ENCODE measurements around the gene PRKAG1. TPM values are rescaled to one million over a fixed set of nuclear protein-coding genes. Genes with fewer than 3 reads are reported as not detected.

PRKAG1 gene
- total RNA-seq, 1 donor from 2014 or later = 49.2 TPM

GRCh38 chr12:48998497-48999353 is 19.9 kb downstream of the PRKAG1 start:
- H3K27me3 ChIP-seq (ENCODE audit: low read depth) = peaks cover 52% of the 10 kb centered on the region
- H3K27ac ChIP-seq = no peak overlapping the region
- ATAC-seq = peak; percentile 3 to 12
- no peaks in the 10 kb centered on the region for H3K9me3 ChIP-seq
- peak; percentile 53 for DNase-seq
- H3K4me1 ChIP-seq = peaks cover 44% of the 10 kb centered on the region
- peak overlapping the region; percentile 57 for H3K4me3 ChIP-seq
- intact Hi-C loops (cut with DNase I) = no loop called here
- H3K36me3 ChIP-seq = peaks cover 32% of the 10 kb centered on the region
- TF ChIP-seq CTCF (IDR thresholded peaks at IDR 0.05) = no peak

GRCh38 chr12:48997719-48998496 is 20.7 kb downstream of the PRKAG1 start:
- Histone ChIP-seq H3K27ac (no peak overlapping the region), H3K4me1 (peaks cover 44% of the 10 kb centered on the region), H3K27me3 (ENCODE audit: low read depth) (peaks cover 60% of the 10 kb centered on the region), H3K9me3 (no peaks in the 10 kb centered on the region), H3K4me3 (peak overlapping the region; percentile 57), H3K36me3 (peaks cover 24% of the 10 kb centered on the region)
- peak; percentile 50 to 52 for ATAC-seq
- no peak for TF ChIP-seq CTCF (IDR thresholded peaks at IDR 0.05)
- DNase-seq = no peak
- intact Hi-C loops (cut with DNase I) = no loop called here

GRCh38 chr12:48996794-48997718 is 21.5 kb downstream of the PRKAG1 start:
- DNase-seq (peak; percentile 86), ATAC-seq (peak; percentile 80 to 85)
- H3K36me3 ChIP-seq = peaks cover 15% of the 10 kb centered on the region
- H3K4me3 ChIP-seq = peak overlapping the region; percentile 57
- intact Hi-C loops (cut with DNase I) = no loop called here
- no peaks in the 10 kb centered on the region for H3K9me3 ChIP-seq
- no peak overlapping the region for H3K27ac ChIP-seq
- TF ChIP-seq CTCF (IDR thresholded peaks at IDR 0.05) = peak; percentile 76
- peaks cover 62% of the 10 kb centered on the region for H3K27me3 ChIP-seq (ENCODE audit: low read depth)
- H3K4me1 ChIP-seq = peaks cover 44% of the 10 kb centered on the region

- Histone ChIP-seq H3K27me3 (ENCODE audit: low read depth) (peaks cover 69% of the 10 kb centered on the region), H3K36me3 (no peaks in the 10 kb centered on the region), H3K4me3 (peak overlapping the region; percentile 37), H3K27ac (no peak overlapping the region), H3K4me1 (peaks cover 41% of the 10 kb centered on the region), H3K9me3 (no peaks in the 10 kb centered on the region)
- TF ChIP-seq CTCF (IDR thresholded peaks at IDR 0.05) = peak; percentile 89
- intact Hi-C loops (cut with DNase I) = no loop called here
- ATAC-seq (peak; percentile 84 to 87), DNase-seq (peak; percentile 88)
Observed at GRCh38 chr12:48995086-48995879, 23.3 kb downstream of the PRKAG1 start.
